ENCODE results near the gene TMEM87B. TPM values are rescaled to one million over a fixed set of nuclear protein-coding genes. Genes with fewer than 3 reads are reported as not detected.

Gene TMEM87B
- total RNA-seq, 1 donor from 2014 or later: 15.4 TPM

GRCh38 chr2:112092286-112093041 is 37.4 kb downstream of the TMEM87B start:
- Mint-ChIP-seq H3K27me3 (no peaks in the 10 kb centered on the region), H3K9me3 (ENCODE audit: low read depth) (no peaks in the 10 kb centered on the region), H3K4me3 (ENCODE audit: low read depth) (no peak overlapping the region), H3K27ac (no peak overlapping the region), H3K36me3 (ENCODE audit: insufficient read depth) (peaks cover 20% of the 10 kb centered on the region), H3K4me1 (ENCODE audit: low read depth) (no peaks in the 10 kb centered on the region)
- DNase-seq (ENCODE audit: low spot score, unreplicated experiment): no peak
- TF ChIP-seq CTCF (IDR thresholded peaks at IDR 0.05; ENCODE audit: unreplicated experiment): no peak

GRCh38 chr2:112093216-112093615 is 38.1 kb downstream of the TMEM87B start:
- Mint-ChIP-seq H3K4me3 (ENCODE audit: low read depth) (no peak overlapping the region), H3K4me1 (ENCODE audit: low read depth) (no peaks in the 10 kb centered on the region)
- no peak for TF ChIP-seq CTCF (IDR thresholded peaks at IDR 0.05; ENCODE audit: unreplicated experiment)

GRCh38 chr2:112095681-112096080 is 40.6 kb downstream of the TMEM87B start:
- DNase-seq (ENCODE audit: low spot score, unreplicated experiment): no peak
- Mint-ChIP-seq H3K36me3 (ENCODE audit: insufficient read depth) (peaks cover 11% of the 10 kb centered on the region), H3K27ac (no peak overlapping the region), H3K9me3 (ENCODE audit: low read depth) (no peaks in the 10 kb centered on the region), H3K4me1 (ENCODE audit: low read depth) (no peaks in the 10 kb centered on the region), H3K27me3 (no peaks in the 10 kb centered on the region), H3K4me3 (ENCODE audit: low read depth) (no peak overlapping the region)
- no peak for TF ChIP-seq CTCF (IDR thresholded peaks at IDR 0.05; ENCODE audit: unreplicated experiment)

More at GRCh38 chr2:112093216-112093615, 38.1 kb downstream of the TMEM87B start:
- no peaks in the 10 kb centered on the region for H3K9me3 Mint-ChIP-seq (ENCODE audit: low read depth)
- peaks cover 19% of the 10 kb centered on the region for H3K36me3 Mint-ChIP-seq (ENCODE audit: insufficient read depth)
- H3K27ac Mint-ChIP-seq: no peak overlapping the region
- DNase-seq (ENCODE audit: low spot score, unreplicated experiment): no peak
- no peaks in the 10 kb centered on the region for H3K27me3 Mint-ChIP-seq

- no peak for DNase-seq (ENCODE audit: low spot score, unreplicated experiment)
- H3K9me3 Mint-ChIP-seq (ENCODE audit: low read depth): no peaks in the 10 kb centered on the region
- peaks cover 10% of the 10 kb centered on the region for H3K36me3 Mint-ChIP-seq (ENCODE audit: insufficient read depth)
- no peak for TF ChIP-seq CTCF (IDR thresholded peaks at IDR 0.05; ENCODE audit: unreplicated experiment)
- H3K4me3 Mint-ChIP-seq (ENCODE audit: low read depth): no peak overlapping the region
- no peak overlapping the region for H3K27ac Mint-ChIP-seq
- no peaks in the 10 kb centered on the region for H3K4me1 Mint-ChIP-seq (ENCODE audit: low read depth)
- H3K27me3 Mint-ChIP-seq: no peaks in the 10 kb centered on the region
Measured at GRCh38 chr2:112096098-112096497, 41.0 kb downstream of the TMEM87B start.

GRCh38 chr2:112108178-112108832 is 53.2 kb downstream of the TMEM87B start:
- Mint-ChIP-seq H3K4me3 (ENCODE audit: low read depth) (no peak overlapping the region), H3K9me3 (ENCODE audit: low read depth) (peaks cover 22% of the 10 kb centered on the region), H3K36me3 (ENCODE audit: insufficient read depth) (peaks cover 59% of the 10 kb centered on the region), H3K27ac (no peak overlapping the region), H3K4me1 (ENCODE audit: low read depth) (no peaks in the 10 kb centered on the region), H3K27me3 (no peaks in the 10 kb centered on the region)
- DNase-seq (ENCODE audit: low spot score, unreplicated experiment): no peak
- TF ChIP-seq CTCF (IDR thresholded peaks at IDR 0.05; ENCODE audit: unreplicated experiment): no peak
